ENCODE results near the gene ADAR.

ADAR gene

DNA sequence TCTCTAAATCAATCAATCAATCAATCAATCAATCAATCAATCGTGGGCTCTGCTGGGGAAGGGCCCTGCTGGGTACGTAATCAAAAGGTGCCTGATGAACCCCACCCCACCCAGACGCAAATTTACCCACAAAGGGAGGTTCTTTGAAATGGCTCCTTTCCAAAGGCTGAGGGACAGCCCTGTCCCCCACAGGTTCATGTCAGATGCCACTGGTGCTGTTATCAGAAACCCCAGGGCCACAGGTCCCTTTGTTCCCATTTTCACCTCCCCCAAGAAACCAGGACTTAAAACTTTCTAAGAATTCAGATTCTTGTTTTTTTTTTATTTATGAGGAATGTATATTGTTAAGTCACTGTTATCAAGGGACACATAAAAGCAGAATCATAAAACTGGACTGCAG lies 26.2 kb downstream of the ADAR start:
- no peak overlapping the region for H3K4me3 ChIP-seq (ENCODE audit: low read depth, low read length)
- TF ChIP-seq, protein P1, sequence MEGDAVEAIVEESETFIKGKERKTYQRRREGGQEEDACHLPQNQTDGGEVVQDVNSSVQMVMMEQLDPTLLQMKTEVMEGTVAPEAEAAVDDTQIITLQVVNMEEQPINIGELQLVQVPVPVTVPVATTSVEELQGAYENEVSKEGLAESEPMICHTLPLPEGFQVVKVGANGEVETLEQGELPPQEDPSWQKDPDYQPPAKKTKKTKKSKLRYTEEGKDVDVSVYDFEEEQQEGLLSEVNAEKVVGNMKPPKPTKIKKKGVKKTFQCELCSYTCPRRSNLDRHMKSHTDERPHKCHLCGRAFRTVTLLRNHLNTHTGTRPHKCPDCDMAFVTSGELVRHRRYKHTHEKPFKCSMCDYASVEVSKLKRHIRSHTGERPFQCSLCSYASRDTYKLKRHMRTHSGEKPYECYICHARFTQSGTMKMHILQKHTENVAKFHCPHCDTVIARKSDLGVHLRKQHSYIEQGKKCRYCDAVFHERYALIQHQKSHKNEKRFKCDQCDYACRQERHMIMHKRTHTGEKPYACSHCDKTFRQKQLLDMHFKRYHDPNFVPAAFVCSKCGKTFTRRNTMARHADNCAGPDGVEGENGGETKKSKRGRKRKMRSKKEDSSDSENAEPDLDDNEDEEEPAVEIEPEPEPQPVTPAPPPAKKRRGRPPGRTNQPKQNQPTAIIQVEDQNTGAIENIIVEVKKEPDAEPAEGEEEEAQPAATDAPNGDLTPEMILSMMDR (IDR thresholded peaks at IDR 0.05; ENCODE audit: low read depth, low read length): no peak

DNA sequence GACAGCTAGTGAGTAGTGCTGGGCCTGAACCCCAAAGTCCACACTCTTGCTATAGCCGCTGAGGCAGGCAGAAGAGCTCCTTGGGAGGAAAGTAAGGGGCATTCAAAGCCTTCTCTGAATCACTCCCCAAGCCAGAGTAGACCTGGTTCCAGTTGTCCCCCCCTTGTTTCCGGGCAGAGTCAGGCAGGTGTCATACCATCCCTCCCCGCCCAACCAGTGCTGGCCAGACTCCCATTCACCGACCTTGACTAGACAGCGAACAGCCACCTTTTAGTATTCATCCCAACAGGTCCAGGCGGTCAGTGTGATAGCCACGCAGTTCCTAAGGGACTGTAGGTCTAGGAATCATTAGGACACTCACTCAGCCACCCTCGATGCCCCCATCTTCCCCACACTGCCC lies 28.6 kb downstream of the ADAR start:
- TF ChIP-seq, protein P1 (IDR thresholded peaks at IDR 0.05; ENCODE audit: low read depth, low read length): no peak
- no peak overlapping the region for H3K4me3 ChIP-seq (ENCODE audit: low read depth, low read length)

DNA sequence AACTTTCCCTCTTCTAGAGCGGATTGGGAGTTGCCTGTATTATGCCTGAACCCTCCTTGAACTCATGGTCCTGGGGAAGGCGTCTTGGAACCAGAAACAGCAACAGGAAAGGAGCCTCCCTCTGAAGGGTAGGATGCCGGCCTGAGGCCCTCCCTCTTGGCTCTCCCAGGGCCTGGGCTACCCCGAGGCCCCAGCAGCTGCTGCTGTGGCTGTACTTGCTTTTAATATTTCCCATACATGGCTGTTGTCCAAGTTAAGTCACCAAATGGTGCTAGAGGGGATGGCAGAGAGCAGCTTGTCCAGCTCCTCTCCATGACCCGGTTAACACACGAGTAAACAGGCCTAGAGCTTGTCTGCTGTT lies 29.9 kb downstream of the ADAR start:
- H3K4me3 ChIP-seq (ENCODE audit: low read depth, low read length): no peak overlapping the region
- TF ChIP-seq, protein P1 (IDR thresholded peaks at IDR 0.05; ENCODE audit: low read depth, low read length): no peak

DNA sequence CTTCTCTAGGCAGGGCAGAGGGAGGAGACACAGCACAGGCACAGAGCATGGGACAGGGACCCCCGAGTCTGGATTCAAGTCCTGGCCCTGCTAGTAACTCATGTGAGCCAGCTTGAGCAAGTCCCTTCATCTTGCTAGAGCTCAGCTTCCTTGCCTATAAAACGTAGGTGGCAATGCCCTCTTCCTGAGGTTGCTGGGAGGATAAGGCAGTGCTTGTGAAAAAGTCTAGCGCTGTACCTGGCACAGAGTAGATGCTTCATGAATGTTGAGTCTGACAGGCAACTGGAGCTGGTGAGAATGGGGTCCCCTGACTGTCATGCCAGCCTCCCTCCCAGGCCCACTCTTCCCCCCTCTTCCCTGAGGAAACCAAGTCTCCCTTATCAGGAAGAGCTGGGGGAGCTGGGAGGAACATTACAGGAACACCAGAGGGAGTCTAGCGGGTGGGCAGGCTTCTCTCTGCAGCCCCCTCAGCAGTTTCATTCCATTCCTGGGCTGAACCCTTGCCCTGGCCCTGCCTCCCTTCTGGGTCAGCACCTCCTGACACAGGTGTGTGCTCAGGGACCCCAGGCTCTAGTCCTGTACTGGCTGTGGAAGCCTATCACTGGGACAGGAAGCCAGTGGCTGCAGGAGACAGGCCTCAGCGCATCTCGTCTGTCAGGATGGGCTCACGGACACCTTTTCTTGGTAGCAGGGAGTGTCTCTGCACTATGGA lies 30.5 kb downstream of the ADAR start:
- no peak overlapping the region for H3K4me3 ChIP-seq (ENCODE audit: low read depth, low read length)
- TF ChIP-seq, protein P1 (IDR thresholded peaks at IDR 0.05; ENCODE audit: low read depth, low read length): no peak

DNA sequence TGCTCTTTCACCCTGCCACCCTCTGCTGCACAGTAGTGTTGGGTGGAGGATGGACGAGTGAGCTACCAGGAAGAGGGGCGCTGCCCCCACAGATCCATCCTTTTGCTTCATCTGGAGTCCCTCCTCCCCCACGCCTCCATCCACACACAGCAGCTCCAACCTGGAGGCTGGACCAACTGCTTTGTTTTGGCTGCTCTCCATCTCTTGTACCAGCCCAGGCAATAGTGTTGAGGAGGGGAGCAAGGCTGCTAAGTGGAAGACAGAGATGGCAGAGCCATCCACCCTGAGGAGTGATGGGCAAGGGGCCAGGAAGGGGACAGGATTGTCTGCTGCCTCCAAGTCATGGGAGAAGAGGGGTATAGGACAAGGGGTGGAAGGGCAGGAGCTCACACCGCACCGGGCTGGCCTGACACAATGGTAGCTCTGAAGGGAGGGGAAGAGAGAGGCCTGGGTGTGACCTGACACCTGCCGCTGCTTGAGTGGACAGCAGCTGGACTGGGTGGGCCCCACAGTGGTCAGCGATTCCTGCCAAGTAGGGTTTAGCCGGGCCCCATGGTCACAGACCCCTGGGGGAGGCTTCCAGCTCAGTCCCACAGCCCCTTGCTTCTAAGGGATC lies 31.9 kb downstream of the ADAR start:
- H3K4me3 ChIP-seq (ENCODE audit: low read depth, low read length): no peak overlapping the region
- TF ChIP-seq, protein P1 (IDR thresholded peaks at IDR 0.05; ENCODE audit: low read depth, low read length): no peak

DNA sequence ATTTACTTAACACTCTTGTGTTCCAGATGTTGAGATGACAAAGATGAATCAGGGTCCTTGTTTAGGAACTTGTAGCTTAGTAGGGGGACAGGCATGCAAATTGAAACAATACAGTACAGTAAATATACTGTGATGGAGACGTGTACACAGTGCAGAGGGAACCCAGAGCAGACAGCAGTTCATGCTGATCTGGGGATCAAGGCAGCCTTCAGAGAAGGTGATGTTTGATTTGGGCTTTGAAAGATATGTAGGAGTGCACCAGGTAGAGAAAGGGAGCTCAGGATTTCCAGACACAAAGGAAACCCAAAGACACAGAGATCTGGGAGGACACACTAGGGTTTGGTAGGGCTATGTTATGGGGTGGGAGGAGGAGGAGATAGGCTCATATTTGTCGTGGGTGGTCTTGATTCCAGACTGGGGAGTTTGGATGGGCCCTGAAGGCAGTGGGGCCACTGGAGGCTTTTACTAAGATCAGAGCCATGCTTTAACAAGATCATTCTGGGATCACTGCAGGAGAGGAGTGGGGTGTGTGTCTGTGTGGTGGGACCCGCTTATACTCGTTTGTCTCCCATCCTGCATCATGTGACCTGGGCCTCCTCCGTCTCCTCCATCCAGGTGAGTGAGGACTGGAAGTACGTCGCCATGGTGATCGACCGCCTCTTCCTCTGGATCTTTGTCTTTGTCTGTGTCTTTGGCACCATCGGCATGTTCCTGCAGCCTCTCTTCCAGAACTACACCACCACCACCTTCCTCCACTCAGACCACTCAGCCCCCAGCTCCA lies 32.6 kb downstream of the ADAR start:
- H3K4me3 ChIP-seq (ENCODE audit: low read depth, low read length): no peak overlapping the region
- TF ChIP-seq, protein P1 (IDR thresholded peaks at IDR 0.05; ENCODE audit: low read depth, low read length): no peak

DNA sequence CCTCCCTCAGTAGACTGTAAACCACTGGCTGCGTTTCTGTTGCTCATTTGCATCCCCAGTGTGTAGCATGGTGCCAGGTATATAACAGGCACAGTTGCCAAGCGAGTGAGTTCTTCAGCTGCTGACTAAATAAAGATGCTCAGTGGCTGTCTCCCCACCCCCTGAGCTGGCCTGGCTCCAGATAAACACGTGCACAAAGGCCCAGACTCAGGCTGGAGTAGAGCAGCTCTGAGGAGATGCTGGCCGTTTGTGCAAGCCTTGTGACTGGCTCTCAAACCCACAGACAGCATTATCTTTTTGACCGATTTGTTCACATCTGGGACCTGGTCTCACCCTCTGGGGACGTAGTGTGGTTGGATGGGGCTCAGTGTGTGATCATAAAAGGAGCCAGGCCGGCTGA lies 33.3 kb downstream of the ADAR start:
- no peak overlapping the region for H3K4me3 ChIP-seq (ENCODE audit: low read depth, low read length)
- TF ChIP-seq, protein P1 (IDR thresholded peaks at IDR 0.05; ENCODE audit: low read depth, low read length): no peak
